Activated B cell treated with CpG ODN at 0.5 μM for 24 hours (primary cell): ENCODE results near the gene DPRX. TPM values are rescaled to one million over a fixed set of nuclear protein-coding genes. Genes with fewer than 3 reads are reported as not detected.

Experiments
- ATAC-seq: fragments of 200-7000 bp; cut with Tn5 transposase; one replicate; pipeline ENCODE4 v1.10.0; 2021; ENCODE audit warnings: low read depth, mild to moderate bottlenecking, moderate library complexity
- CTCF ChIA-PET: fragments of 350-600 bp; sonication (Branson Sonifier 250); formaldehyde crosslinking; loops from one replicate; lab custom pipeline; 2021; ENCODE audit warnings: antibody characterized with exemption; lab: Charles Lee
- POLR2A ChIA-PET: fragments of 350-600 bp; sonication (Branson Sonifier 250); formaldehyde crosslinking; loops from one replicate; lab custom pipeline; 2021; ENCODE audit warnings: antibody characterized with exemption; lab: Charles Lee
- DNase-seq: peaks from one replicate; pipeline ENCODE4 v3.0.0; 2022
- H3K27ac Mint-ChIP-seq: one replicate; pipeline ENCODE4 v1.8.0; 2020; ENCODE audit warnings: mixed read lengths
- H3K27me3 Mint-ChIP-seq: one replicate; pipeline ENCODE4 v1.8.0; 2021; ENCODE audit warnings: mixed read lengths
- H3K36me3 Mint-ChIP-seq: one replicate; pipeline ENCODE4 v1.8.0; 2021; ENCODE audit warnings: low read depth, mixed read lengths
- H3K4me1 Mint-ChIP-seq: one replicate; pipeline ENCODE4 v1.8.0; 2021; ENCODE audit warnings: mixed read lengths
- H3K4me3 Mint-ChIP-seq: one replicate; pipeline ENCODE4 v1.8.0; 2020; ENCODE audit warnings: mild to moderate bottlenecking, mixed read lengths
- H3K9me3 Mint-ChIP-seq: one replicate; pipeline ENCODE4 v1.8.0; 2020; ENCODE audit warnings: mixed read lengths
- CTCF ChIP-seq: fragments of 200-600 bp; IDR thresholded peaks from one replicate; pipeline ENCODE4 v1.8.0; 2022; ENCODE audit warnings: antibody characterized with exemption, mild to moderate bottlenecking
- intact Hi-C: fragments of 100-400 bp; cut with micrococcal nuclease; formaldehyde crosslinking; loops from one replicate; pipeline ENCODE4 v1.15.1; 2024
- total RNA-seq: library from RNA; stranded (reverse); gene quantifications from 2 replicates; pipeline ENCODE4 v1.2.3, GENCODE V29; 2022

Gene DPRX, protein sequence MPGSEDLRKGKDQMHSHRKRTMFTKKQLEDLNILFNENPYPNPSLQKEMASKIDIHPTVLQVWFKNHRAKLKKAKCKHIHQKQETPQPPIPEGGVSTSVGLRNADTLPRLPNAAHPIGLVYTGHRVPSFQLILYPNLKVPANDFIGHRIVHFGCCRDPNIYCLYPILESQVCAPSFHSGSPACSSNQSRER
- total RNA-seq: not detected in 2 replicates

DNA sequence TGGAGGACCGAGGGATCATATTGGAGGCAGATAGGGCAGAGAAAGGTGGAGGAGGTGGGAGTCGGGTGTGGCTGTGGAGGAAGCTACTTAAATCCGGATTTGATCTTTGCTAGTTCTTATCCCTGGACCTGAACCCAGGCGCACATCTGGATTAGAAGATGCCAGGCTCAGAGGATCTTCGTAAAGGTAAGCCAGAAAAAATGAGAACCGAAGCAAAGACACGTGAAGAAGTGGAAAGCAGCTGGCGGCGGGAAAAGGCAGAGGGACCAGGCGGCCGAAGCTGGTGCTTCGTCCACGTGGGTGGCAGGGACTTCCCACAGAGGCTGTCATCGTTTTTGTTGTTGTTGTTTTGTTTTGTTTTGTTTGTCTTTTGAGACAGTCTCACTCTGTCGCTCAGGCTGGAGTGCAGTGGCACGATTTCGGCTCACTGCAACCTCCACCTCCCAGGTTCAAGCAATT, at the start of gene DPRX:
DPRX (plus strand) TSS at position 51 of the 459 bp plus-strand sequence; CDS start at position 159, 108 bp downstream.
- no peak for DNase-seq
- Mint-ChIP-seq H3K9me3 (peaks cover 3% of the 10 kb centered on the region), H3K27me3 (no peaks in the 10 kb centered on the region), H3K36me3 (no peaks in the 10 kb centered on the region), H3K27ac (no peak within 1 kb of the TSS), H3K4me3 (no peak within 1 kb of the TSS), H3K4me1 (no peaks in the 10 kb centered on the region)
- POLR2A ChIA-PET: no interaction called here
- no peak for TF ChIP-seq CTCF
- CTCF ChIA-PET: no interaction called here
- no peak for ATAC-seq
- intact Hi-C loops: no loop called here

DNA sequence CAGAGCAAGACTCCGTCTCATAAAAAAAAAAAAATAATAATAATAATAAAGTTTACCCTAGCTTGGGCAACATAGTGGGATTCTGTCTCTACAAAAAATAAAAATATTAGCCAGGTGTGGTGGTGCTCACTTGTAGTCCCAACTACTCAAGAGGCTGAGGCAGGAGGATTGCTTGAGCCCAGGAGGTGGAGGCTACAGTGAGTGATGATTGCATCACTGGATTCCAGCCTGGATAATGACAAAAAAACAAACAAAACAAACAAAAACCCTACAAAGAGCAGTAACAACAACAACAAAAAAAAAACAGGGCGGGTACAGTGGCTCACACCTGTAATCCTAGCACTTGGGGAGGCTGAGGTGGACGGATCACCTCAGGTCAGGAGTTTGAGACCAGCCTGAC, 48.6 kb upstream of the DPRX start:
- H3K4me1 Mint-ChIP-seq: no peaks in the 10 kb centered on the region
- CTCF ChIA-PET: no interaction called here
- POLR2A ChIA-PET: interaction anchor here (0.7 kb wide), 1 partner anchor 481 kb away, joined by 4 read pairs; no protein-coding TSS in a partner anchor
- peaks cover 18% of the 10 kb centered on the region for H3K36me3 Mint-ChIP-seq
- no peak for TF ChIP-seq CTCF
- intact Hi-C loops: no loop called here
- no peak for ATAC-seq
- H3K9me3 Mint-ChIP-seq: peaks cover 18% of the 10 kb centered on the region
- no peak overlapping the region for H3K27ac Mint-ChIP-seq
- no peak overlapping the region for H3K4me3 Mint-ChIP-seq
- no peak for DNase-seq
- no peaks in the 10 kb centered on the region for H3K27me3 Mint-ChIP-seq

- ATAC-seq (no peak), DNase-seq (no peak)
- H3K36me3 Mint-ChIP-seq: no peaks in the 10 kb centered on the region
- no peak overlapping the region for H3K27ac Mint-ChIP-seq
- no peaks in the 10 kb centered on the region for H3K27me3 Mint-ChIP-seq
- ChIA-PET POLR2A (no interaction called here), CTCF (no interaction called here)
- no peak for TF ChIP-seq CTCF
- intact Hi-C loops: no loop called here
- peaks cover 13% of the 10 kb centered on the region for H3K9me3 Mint-ChIP-seq
- H3K4me1 Mint-ChIP-seq: no peaks in the 10 kb centered on the region
- no peak overlapping the region for H3K4me3 Mint-ChIP-seq
Observed at GRCh38 chr19:53586277-53586691, 45.5 kb upstream of the DPRX start.

DNA sequence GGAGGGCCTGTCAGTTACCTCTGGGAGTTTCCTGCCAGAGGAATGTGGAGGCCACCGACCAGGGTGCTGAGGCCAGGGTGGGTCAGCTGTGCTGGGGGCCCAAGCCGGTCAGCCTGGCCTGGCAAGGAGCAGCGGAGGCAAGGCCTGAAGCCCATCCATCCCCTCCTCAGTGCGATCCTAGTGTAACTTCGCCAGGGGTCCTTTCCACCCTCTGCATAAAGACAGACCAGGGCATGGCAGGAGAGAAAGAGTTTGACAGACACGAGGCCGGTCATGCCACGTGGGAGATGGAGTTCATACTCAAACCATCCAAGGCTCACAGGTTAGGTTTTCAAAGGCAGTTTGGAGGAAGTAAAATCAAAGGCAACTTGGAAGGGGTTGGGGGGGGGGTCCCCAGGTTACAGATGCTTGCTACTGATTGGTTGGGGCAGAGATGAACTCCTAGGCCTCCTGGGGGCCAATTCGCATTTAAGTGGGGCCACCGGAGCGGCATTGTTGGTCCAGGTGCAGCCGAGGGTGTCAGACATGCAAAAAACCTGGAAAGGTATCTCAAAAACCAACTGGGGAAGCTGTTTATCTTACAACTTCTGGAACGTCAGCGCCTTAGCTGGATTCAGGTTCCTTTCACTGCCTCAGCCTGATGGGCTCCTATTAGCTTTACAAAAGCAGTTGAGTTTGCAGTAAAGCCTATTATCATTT, 36.8 kb upstream of the DPRX start:
- ATAC-seq: no peak
- TF ChIP-seq CTCF: no peak
- Mint-ChIP-seq H3K4me3 (no peak overlapping the region), H3K4me1 (no peaks in the 10 kb centered on the region), H3K9me3 (peaks cover 3% of the 10 kb centered on the region), H3K27ac (no peak overlapping the region), H3K27me3 (no peaks in the 10 kb centered on the region), H3K36me3 (no peaks in the 10 kb centered on the region)
- CTCF ChIA-PET: no interaction called here
- intact Hi-C loops: no loop called here
- POLR2A ChIA-PET: no interaction called here
- DNase-seq: no peak

DNA sequence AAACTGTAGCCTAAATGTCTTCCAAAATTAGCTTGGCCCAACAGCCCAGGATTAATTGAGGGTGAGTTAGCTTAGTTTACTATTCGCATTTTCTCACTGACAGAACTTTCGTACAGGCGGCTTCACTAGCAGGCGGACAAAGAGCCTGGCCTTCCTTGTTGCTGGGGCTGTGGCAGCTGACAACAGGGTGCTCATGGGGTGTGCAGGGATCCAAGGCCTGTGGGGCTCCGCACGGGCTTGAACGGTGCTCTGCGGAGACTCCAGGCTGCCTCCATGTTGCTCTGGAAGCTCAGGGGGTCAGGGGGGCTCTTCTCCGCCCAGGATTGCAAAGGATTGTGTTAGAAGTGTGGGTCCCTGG, 36.3 kb upstream of the DPRX start:
- H3K27ac Mint-ChIP-seq: no peak overlapping the region

More for the DNA sequence above, 36.3 kb upstream of the DPRX start:
- ChIA-PET POLR2A (no interaction called here), CTCF (no interaction called here)
- no peak overlapping the region for H3K4me3 Mint-ChIP-seq
- H3K4me1 Mint-ChIP-seq: no peaks in the 10 kb centered on the region
- no peak for ATAC-seq
- H3K9me3 Mint-ChIP-seq: peaks cover 3% of the 10 kb centered on the region
- intact Hi-C loops: no loop called here
- DNase-seq: no peak
- no peaks in the 10 kb centered on the region for H3K27me3 Mint-ChIP-seq
- H3K36me3 Mint-ChIP-seq: no peaks in the 10 kb centered on the region
- no peak for TF ChIP-seq CTCF
